Hematopoietic multipotent progenitor cell treated with erythropoietin and hydrocortisone succinate and interleukin-3 and kit ligand, for 15 days (in vitro differentiated cells): ENCODE results near the gene SSH3.

Experiments used
- DNase-seq: peaks from one replicate; pipeline ENCODE4 v3.0.0-alpha.2; 2015; ENCODE audit warnings: low spot score

Gene SSH3

GRCh38 chr11:67268081-67268961 is 35.0 kb upstream of the SSH3 start:
- DNase-seq: no peak

- no peak for DNase-seq
Measured at GRCh38 chr11:67268962-67269268, 34.4 kb upstream of the SSH3 start.

- peak; percentile 54 for DNase-seq
Measured at GRCh38 chr11:67269401-67270255, 33.7 kb upstream of the SSH3 start.

GRCh38 chr11:67270256-67271204 is 32.8 kb upstream of the SSH3 start:
- DNase-seq: no peak

GRCh38 chr11:67271205-67271540 is 32.2 kb upstream of the SSH3 start:
- no peak for DNase-seq

- no peak for DNase-seq
Measured at GRCh38 chr11:67271541-67272284, 31.6 kb upstream of the SSH3 start.

GRCh38 chr11:67272327-67273259 is 30.7 kb upstream of the SSH3 start:
- DNase-seq: no peak

GRCh38 chr11:67273260-67273990 is 29.9 kb upstream of the SSH3 start:
- DNase-seq: no peak

- DNase-seq: no peak
Measured at GRCh38 chr11:67274768-67275605, 28.3 kb upstream of the SSH3 start.

- DNase-seq: no peak
Measured at GRCh38 chr11:67275606-67276409, 27.5 kb upstream of the SSH3 start.

- no peak for DNase-seq
Measured at GRCh38 chr11:67276781-67277230, 26.5 kb upstream of the SSH3 start.

- DNase-seq: peak; percentile 76
Measured at GRCh38 chr11:67277231-67277961, 25.9 kb upstream of the SSH3 start.

- DNase-seq: no peak
Measured at GRCh38 chr11:67278135-67278938, 25.0 kb upstream of the SSH3 start.

- no peak for DNase-seq
Measured at GRCh38 chr11:67278939-67279588, 24.3 kb upstream of the SSH3 start.

GRCh38 chr11:67279589-67280340 is 23.6 kb upstream of the SSH3 start:
- DNase-seq: no peak
